NCI-H345 treated with DMSO at 0.1 percent for 48 hours (cell line): ENCODE data around the gene IL7R.

Source experiments
- DNase-seq: peaks from one replicate; lab custom pipeline; 2025; ENCODE audit not compliant: unreplicated experiment; lab: John Stamatoyannopoulos, UW

The IL7R gene, protein sequence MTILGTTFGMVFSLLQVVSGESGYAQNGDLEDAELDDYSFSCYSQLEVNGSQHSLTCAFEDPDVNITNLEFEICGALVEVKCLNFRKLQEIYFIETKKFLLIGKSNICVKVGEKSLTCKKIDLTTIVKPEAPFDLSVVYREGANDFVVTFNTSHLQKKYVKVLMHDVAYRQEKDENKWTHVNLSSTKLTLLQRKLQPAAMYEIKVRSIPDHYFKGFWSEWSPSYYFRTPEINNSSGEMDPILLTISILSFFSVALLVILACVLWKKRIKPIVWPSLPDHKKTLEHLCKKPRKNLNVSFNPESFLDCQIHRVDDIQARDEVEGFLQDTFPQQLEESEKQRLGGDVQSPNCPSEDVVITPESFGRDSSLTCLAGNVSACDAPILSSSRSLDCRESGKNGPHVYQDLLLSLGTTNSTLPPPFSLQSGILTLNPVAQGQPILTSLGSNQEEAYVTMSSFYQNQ

DNA sequence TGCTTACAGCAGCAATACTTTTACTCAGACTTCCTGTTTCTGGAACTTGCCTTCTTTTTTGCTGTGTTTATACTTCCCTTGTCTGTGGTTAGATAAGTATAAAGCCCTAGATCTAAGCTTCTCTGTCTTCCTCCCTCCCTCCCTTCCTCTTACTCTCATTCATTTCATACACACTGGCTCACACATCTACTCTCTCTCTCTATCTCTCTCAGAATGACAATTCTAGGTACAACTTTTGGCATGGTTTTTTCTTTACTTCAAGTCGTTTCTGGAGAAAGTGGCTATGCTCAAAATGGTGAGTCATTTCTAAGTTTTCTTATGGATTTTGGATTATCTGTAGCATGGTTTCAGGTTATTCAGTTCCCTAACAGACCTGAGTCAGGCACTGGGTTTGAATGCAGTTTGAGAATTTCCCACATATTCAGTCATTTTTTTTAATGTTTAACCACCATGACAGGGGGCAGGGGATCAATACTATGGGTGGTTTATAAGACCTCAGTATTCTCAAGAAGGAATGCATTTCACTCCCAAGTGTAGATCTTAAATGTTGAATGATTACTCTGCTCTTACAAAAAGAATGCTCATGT lies at the start of gene IL7R:
Gene IL7R (plus strand): TSS at position 127 of the 587 bp plus-strand sequence. CDS start 87 bp downstream, at position 214.
- DNase-seq, result no peak

DNA sequence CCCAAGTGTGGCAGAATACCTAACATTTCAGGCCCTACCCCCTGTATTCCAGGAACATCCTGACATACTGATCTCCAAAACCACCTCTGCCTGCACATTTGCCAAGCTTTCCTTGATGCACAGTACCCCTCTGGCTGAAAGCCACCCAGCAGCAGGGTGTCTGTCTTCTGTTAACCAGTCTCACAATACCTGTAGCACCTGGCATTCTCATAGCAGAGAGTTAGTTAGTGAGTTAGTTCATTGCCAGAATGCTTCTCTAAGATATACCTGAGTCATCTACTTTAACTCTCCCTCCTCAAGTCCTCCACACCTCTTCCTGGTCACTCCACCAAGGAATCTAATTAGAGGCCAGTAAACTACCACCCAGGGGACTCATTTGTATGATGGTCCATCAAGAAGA lies 46.1 kb upstream of the IL7R start:
- no peak for DNase-seq

DNA sequence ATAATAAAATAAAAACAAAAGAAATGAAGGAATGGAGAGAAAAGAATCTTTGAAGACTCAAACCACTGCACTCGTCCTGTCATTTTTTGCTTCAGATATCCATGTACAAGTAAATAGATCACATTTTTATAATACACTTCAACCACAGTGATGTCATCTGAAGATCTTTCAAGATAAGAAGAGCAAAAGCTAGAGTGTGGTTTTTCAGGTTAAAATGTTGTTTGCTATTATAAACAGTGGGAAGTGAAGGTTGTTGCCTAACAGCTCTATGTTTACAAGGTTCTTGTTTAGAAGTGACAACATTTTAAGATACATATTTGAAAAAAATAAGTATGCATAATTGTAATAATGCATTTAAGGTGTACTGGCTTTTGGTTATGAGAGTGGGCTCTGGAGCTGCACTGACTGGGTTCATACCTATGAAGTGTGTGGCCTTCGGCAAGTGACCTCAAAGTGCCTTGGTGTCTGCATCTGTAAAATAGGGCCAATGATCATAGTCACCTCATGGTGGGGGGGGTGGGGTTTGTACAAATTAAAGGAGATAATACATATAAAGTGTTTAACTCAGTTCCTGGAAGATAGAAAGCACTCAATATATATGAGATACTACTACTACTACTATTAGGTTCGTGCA lies 45.5 kb upstream of the IL7R start:
- DNase-seq, result no peak

DNA sequence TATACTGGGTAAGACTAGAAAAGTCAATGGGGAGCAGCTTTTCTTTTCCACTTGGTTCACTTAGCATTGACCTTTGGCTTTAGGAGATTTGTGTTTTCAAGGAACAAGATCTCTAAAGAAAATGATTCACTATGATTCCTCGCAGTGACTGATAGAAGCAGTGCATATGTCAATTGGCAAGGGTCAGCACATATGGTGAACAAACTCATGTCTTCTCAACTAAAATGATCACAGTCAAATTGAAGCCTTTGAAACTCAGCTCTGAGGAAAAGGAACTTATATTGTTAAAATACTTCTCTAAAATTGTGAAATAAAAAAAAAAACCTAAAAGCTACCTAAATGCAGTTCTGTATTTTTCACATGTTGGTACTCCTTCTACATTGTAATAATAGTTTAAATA lies 43.2 kb upstream of the IL7R start:
- DNase-seq, result no peak

DNA sequence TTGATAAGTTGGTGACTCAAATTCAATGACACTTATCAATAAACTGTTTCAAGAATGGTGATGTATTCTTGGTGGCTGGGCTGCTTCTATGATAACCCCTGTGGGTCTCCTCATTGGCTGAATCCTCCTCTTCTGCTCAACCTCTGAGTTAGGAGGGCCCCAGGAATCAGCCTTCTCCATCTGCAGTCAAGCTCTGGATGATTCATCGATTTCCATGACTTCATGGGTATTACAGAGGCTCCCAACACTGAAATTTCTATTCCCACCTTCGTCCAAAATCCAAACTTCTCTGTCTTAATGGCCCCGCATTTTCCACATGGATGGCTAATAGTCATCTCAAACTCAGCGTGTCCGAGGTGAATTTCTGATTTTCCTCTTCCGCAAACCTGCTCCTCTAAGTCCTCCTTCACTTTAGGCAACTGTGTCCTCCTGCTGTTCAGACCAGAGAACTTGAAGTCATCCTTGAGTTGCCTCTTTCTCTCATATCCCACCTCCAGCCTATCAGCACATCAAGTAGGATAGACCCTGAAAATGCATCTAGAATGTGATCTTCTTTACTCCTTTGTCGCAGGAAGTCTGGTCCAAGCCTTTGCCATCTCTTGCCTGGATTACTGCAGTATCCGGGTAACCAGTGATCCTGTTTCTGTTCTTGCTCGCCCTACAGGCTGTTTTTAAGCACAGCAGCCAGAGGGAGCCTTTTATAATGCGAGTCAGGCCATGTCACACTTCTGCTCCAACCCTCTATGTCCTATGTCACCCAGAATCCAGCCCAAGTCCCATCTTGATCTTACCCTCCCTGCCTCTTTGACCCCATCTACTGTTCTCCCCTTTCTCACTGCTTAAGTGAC lies 41.4 kb upstream of the IL7R start:
- no peak for DNase-seq

DNA sequence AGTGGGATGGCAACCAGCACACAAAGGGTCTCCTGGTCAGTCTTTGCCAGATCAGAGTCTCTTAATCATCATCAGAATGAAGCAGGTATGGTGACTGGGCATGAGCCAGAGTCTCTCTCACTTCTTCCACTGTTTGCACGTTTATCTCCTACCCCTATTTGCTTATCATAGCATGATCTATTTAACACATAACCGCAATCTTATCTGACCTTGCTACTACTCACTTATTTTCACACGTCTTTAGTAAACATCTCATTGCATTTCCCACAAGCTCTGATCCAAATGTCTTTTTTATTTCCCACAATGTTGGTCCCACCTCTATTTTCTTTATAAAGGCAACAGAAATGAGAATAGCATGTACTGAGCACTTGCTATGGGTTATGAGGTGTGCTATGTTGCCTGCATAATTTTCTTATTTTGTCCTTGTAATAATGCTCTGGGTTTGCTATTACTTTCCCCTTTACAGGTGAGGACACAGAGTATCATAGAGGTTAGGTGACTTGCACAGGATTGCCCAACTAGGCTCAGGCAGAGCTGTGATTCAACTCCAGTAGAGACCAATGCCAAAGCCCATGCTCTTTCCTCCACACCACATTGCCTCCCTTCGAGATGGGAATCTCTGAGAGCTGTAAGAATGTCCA lies 39.7 kb upstream of the IL7R start:
- DNase-seq, result no peak

DNA sequence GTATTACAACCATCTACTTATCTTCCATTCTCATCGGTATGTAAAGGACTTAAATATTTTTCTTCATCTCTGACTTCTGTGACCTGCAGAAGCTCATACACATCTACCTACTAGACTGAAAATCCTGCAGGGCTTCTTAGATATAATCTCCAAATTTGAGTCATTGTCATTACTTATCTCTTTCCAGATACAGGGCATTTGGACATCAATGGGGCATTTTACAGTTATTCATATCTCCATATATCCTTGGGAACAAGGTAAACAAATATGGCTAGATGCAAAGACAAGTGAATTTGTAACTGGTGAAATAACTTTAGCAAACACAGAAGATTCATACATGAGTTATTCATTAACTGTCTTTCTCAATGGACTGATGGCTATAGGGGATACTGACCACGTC lies 37.7 kb upstream of the IL7R start:
- no peak for DNase-seq

DNA sequence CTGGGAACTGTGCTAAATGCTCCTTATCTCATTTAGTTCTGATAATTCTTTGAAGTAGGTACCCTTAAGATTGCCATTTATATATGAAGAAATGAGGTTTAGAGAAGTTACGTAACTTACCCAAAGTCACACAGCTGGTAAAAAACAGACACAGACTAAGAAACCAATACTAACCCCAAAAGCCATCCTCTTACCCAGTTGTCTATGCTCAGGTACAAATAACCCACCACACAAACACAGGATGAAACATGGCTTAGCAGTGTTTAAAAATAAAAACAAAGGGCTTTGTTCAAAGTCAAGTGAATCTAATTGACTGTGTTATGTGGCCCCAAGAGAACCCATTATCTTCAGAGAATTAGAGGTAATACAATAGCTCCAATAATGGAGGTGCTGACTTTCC lies 37.0 kb upstream of the IL7R start:
- DNase-seq, result no peak

DNA sequence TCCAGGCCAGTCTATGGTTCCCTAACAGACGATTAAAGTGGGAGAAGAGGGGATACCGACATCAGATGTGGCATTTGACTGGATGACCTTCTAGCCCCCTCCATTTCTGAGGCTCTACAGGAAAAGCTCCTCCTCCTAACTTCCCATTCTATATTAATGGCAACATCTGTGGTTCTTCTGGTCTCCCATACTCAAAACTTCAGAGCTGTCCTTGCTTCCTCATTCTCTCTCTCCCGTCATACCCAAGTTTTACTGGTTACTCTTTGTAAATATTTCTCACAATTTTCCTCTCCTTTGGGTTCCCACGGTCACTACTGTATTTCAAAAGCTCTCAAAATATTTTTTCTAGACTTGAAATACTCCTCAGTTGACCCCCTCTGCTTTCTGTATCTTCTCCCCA lies 36.0 kb upstream of the IL7R start:
- no peak for DNase-seq

DNA sequence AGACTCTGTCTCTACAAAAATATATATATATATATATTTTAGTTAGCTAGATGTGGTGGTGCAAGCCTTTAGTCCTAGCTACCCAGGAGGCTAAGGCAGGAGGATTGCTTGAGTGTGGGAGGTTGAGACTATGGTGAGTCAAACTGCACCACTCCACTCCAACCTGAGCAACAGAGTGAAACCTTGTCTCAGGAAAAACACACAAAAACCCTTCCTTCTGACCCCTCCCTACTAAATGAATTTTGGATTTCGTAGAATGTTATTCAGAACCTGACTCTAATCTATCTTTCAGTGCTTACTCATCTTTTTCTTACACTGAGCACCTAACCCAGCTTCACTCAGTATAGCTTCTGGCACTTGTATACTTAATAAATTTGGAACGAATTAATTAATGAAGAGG lies 35.2 kb upstream of the IL7R start:
- DNase-seq, result no peak

DNA sequence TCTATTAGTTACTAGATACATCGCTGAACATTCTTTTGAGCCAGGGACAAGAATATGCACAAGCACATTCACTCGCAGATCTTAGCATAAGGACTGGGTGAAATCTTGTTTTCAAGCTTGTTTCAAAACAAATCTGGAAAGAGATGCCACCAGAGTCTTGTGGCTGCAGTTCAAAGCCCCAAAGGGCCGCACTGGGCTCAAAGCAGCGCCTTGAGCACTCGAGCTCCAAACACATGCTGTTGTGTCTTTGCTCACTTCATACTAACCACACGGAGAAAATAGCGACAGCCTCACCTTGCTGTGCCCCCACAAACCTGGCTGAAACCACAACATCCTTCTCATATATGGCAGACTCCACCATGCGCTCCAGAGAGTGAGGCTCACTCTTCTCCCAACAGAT lies 34.2 kb upstream of the IL7R start:
- no peak for DNase-seq

DNA sequence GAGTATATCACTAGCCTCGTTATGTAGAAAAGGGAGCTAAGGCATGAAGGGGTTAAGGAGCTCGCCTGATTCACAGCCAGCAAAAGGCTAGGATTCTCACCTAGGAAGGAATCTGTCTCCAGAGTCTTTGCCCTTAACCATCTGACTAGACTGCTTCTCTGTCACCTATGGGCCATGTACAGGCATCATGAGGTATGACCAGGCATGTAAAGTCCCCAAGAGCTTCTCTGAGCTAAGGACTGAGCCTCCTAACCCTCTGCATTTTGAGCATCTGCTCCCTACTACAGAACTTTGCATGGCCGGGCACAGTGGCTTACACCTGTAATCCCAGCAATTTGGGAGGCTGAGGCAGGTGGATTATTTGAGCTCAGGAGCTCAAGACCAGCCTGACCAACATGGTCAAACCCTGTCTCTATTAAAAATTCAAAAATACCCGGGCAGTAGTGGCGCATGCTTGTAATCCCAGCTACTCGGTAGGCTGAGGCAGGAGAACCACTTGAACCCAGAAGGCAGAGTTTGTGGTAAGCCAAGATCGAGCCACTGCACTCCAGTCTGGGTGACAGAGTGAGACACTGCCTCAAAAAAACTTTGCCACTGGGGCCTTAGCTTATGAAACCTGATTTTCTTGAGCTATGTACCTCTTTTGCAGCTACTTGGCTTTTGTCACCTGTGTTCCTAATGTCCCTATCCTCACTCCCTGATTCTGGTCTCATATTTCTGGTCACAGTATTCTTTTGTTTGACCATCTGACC lies 33.2 kb upstream of the IL7R start:
- DNase-seq, result no peak

DNA sequence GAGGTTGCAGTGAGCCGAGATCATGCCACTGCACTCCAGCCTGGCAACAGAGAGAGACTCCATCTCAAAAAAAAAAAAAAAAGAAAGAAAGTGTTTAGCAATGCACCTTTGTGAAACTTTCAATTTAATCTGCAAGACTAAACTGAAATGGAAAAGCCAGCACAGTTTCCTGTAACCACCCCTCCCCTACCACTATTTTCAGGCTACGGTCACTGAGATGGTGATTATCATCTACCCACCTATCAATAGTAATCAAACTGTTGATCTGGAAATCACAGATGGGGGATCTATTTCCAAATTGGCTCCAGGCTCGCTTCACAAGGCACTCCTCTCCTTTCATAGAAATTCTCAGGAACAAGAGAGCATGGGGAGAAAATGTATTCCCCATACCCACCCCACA lies 30.6 kb upstream of the IL7R start:
- no peak for DNase-seq

DNA sequence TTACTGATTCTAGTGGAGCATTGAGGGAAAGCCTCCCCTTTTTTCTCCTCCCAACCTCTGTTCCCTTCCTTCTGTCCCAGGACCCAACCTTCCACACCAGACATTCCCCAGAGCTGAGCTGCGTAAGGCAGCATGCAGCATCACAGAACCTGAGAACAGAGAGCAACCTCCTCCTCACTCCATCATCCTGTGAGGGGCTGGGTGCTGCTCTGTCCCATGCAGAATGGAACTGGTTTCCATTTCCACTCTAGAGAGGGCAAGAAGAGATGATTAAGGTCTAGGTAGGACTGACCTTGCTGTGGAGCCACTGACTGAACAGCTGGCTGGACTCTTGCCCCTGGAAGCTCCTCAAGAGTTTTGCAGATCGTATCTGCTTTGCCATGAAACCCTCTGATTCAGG lies 30.1 kb upstream of the IL7R start:
- no peak for DNase-seq

DNA sequence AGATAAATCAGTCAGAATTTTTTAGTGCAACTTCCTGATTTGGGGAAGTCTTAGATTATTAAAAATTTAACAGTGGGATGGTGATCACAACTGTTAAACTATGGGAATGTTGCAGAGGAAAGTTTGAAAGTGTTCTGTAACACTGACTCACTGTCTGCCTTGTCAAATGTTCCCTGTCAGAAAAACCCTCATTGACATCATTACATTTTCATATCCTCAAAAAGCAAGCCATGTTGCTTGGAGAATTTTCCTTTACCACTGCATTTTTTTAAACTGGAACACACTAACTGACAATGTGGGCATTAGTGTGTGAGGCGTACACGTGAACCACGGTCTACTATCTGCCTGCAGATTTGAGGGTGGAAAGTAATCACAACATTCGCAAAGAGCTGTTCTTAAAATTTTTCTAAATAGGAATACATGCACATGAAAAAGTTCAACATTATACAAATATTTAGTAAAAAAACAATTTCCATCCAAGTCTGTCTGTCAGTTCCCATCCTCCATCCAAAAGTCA lies 28.6 kb upstream of the IL7R start:
- DNase-seq, result no peak

DNA sequence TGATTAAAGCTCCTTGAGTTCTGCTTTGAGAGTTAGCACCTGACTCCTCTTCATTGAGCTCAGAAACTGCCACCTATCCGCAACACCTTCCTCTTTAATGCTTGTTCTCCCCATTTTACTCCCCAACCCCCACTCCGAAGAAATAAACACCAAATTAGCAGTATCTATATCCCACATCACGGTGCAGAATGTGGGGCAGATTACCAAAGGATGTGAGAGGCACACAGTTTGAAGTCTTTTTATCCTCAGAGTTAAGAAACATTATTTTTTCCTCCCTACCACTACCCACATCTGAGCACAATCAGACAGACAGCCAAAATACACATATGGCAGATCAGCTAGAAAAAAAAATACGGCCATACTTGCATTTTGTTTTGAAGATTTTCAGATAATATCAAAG lies 26.1 kb upstream of the IL7R start:
- DNase-seq, result no peak

DNA sequence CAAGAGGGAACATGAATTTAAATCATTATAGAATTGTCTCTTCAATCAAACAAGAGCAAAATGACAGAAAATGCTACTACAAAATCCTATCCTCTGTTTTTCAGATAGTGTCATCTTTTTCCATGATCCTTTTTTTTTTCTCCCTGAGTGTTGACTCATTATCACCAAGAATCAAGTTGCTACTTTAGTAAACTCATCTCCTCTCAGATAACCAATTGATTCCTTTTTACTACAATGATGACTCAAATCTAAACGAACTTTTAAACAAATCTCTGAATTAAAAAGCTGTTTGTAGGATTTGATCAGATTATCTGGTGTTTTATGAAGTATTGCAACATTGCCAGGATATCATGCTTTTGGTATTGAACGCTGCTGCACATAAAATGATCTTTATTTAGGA lies 23.9 kb upstream of the IL7R start:
- DNase-seq, result no peak

DNA sequence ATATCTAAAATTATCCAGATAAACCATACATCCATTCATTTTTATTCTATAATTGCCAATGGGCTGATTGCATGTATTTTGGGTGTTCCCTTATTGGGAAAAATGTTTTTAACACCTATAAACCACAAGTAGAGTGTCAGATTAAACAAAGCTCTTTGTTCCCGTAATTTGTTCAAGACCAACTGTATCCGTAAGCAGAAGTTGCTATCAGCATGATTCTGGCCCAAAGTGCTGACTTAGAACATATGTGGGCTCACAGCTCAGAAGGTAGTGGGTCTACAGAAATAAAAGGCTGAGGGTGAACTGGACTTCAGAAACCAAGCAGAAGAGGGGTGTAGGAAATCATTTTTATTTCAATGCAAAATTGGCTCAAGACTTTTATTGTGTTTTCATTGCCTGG lies 23.5 kb upstream of the IL7R start:
- no peak for DNase-seq

DNA sequence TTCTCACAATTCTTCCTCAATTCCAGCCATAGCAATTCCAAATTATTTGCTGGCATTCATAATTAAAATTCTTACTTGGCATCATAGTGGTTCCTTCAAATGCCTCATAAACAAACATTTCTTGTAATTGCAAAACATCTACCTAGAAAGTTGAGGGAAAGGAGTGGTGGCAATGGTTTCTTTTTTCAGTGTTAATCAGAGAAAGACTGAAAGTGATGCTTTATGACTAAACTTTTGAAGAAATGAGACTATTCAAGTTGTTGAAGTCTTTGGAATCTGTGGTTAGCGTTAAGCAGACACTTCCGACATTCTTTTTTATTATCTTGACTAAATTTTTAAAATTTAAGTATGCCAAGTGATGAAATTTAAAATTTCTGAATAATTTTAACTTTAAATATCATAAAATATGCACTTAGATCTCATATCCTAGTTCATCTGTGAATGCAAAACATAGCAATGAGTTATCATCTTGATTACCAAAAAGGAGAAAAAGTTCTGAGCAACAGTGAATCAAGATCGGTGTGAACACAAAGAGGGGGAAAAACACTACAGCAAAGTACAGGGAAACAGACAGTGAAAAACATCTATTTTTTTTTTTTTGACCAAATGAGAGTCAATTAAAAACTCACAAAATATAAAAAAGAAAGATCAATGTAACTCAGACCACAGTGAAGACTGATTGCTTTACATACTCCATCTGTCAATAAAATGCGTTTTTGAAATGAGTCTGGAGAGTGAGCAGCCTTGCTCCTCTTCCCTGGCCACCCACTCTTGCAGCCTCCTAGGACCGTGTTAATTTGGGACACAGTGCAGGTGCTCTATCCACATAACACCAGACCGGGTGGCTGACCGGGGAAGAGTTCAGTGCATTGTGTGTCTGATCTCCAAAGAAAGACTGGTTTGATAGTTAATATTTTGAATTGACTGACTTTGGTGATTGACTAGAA lies 20.6 kb upstream of the IL7R start:
- no peak for DNase-seq
